HL-60 (cell line): ENCODE data around the gene SASH3.

Source experiments
- DNase-seq, 2 experiments: peaks; one replicate each; pipeline ENCODE4 v3.0.0-alpha.2; 2010 to 2020; ENCODE audit warnings: low read depth in 1 of 2, low spot score in 1 of 2
- H3K27ac ChIP-seq: fragments of 250-450 bp; sonication (Bioruptor Pico); replicated peaks from 2 replicates; pipeline ENCODE4 v1.5.1; 2020; ENCODE audit warnings: mild to moderate bottlenecking, moderate library complexity
- H3K27me3 ChIP-seq: fragments of 250-450 bp; sonication (Bioruptor Pico); 2 replicates; pipeline ENCODE4 v1.5.1; 2021; ENCODE audit warnings: mild to moderate bottlenecking, moderate library complexity; ENCODE audit not compliant: insufficient read depth, poor library complexity, severe bottlenecking
- H3K4me3 ChIP-seq: replicated peaks from 2 replicates; pipeline ENCODE4 v1.5.1; 2011; ENCODE audit warnings: mild to moderate bottlenecking, control low read depth, low read length; ENCODE audit not compliant: insufficient read depth
- CTCF ChIP-seq: IDR thresholded peaks from one replicate; pipeline ENCODE4 v1.5.1; 2011; ENCODE audit warnings: low read length, control low read depth, inconsistent platforms; ENCODE audit not compliant: insufficient read depth
- GABPA ChIP-seq: IDR thresholded peaks from 2 replicates; pipeline ENCODE4 v1.6.1; 2012; ENCODE audit warnings: low read depth
- POLR2AphosphoS5 ChIP-seq: IDR thresholded peaks from 2 replicates; pipeline ENCODE4 v1.6.1; 2012; ENCODE audit warnings: low read depth
- SPI1 ChIP-seq: IDR thresholded peaks from 2 replicates; pipeline ENCODE4 v1.6.1; 2012; ENCODE audit warnings: low read depth, mild to moderate bottlenecking, borderline replicate concordance
- TF ChIP-seq, protein P1 (sequence below): IDR thresholded peaks from 2 replicates; pipeline ENCODE4 v1.6.1; 2012; ENCODE audit warnings: low read depth; ENCODE audit not compliant: insufficient replicate concordance

The SASH3 gene

GRCh38 chrX:129804806-129805205, 25.1 kb downstream of the SASH3 start:
- no peak for DNase-seq
- no peak overlapping the region for H3K4me3 ChIP-seq
- no peak for TF ChIP-seq SPI1
- H3K27me3 ChIP-seq, result no peaks in the 10 kb centered on the region
- no peak overlapping the region for H3K27ac ChIP-seq

DNA sequence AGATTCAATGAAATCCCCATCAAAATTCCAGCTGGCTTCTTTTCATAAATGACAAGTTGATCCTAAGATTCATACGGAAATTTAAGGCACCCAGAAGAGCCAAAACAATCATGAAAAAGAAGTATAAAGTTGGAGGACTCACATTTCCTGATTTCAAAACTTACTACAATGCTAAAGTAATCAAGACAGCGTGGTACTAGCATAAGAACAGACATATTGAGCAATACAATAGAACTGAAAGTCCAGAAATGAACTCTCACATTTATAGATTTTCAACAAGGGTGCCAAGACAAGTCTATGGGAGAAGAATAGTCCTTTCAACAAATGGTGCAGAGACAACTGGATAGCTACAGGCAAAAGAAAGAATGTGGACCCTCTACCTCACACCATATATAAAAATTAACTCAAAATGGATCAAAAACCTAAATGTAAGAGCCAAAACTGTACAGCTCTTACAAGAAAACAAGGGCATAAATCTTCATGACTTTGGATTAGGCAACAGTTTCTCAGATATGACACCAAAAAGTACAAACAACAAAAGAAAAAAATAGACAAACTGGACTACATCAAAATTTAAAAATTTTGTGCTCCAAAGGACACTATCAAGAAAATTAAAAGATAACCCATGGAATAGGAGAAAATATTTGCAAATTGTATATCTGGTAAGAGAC, 28.5 kb downstream of the SASH3 start:
- no peak for DNase-seq
- H3K27ac ChIP-seq, result no peak overlapping the region
- TF ChIP-seq POLR2AphosphoS5 (no peak), CTCF (no peak), SPI1 (no peak), GABPA (no peak)
- TF ChIP-seq, protein P1, sequence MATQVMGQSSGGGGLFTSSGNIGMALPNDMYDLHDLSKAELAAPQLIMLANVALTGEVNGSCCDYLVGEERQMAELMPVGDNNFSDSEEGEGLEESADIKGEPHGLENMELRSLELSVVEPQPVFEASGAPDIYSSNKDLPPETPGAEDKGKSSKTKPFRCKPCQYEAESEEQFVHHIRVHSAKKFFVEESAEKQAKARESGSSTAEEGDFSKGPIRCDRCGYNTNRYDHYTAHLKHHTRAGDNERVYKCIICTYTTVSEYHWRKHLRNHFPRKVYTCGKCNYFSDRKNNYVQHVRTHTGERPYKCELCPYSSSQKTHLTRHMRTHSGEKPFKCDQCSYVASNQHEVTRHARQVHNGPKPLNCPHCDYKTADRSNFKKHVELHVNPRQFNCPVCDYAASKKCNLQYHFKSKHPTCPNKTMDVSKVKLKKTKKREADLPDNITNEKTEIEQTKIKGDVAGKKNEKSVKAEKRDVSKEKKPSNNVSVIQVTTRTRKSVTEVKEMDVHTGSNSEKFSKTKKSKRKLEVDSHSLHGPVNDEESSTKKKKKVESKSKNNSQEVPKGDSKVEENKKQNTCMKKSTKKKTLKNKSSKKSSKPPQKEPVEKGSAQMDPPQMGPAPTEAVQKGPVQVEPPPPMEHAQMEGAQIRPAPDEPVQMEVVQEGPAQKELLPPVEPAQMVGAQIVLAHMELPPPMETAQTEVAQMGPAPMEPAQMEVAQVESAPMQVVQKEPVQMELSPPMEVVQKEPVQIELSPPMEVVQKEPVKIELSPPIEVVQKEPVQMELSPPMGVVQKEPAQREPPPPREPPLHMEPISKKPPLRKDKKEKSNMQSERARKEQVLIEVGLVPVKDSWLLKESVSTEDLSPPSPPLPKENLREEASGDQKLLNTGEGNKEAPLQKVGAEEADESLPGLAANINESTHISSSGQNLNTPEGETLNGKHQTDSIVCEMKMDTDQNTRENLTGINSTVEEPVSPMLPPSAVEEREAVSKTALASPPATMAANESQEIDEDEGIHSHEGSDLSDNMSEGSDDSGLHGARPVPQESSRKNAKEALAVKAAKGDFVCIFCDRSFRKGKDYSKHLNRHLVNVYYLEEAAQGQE, result no peak
- no peak overlapping the region for H3K4me3 ChIP-seq
- H3K27me3 ChIP-seq, result no peaks in the 10 kb centered on the region

- no peak for TF ChIP-seq CTCF
- TF ChIP-seq, protein P1, result no peak
- no peak for TF ChIP-seq SPI1
- TF ChIP-seq GABPA, result no peak
- TF ChIP-seq POLR2AphosphoS5, result no peak
- Histone ChIP-seq H3K27me3 (no peaks in the 10 kb centered on the region), H3K4me3 (no peak overlapping the region), H3K27ac (no peak overlapping the region)
- DNase-seq, result no peak
Observed at GRCh38 chrX:129808829-129809796, 29.4 kb downstream of the SASH3 start.

- no peaks in the 10 kb centered on the region for H3K27me3 ChIP-seq
- TF ChIP-seq, protein P1, result no peak
- TF ChIP-seq SPI1, result no peak
- TF ChIP-seq GABPA, result no peak
- TF ChIP-seq POLR2AphosphoS5, result no peak
- no peak for TF ChIP-seq CTCF
Observed at GRCh38 chrX:129813662-129814368, 34.1 kb downstream of the SASH3 start.

More at GRCh38 chrX:129813662-129814368, 34.1 kb downstream of the SASH3 start:
- DNase-seq, result no peak
- Histone ChIP-seq H3K27ac (no peak overlapping the region), H3K4me3 (no peak overlapping the region)
